D721Med (cell line): ENCODE measurements around the gene ATXN7L1.
"Not testable (repeated sequence)": the region's sequence is repeated elsewhere in the genome, so short reads cannot be mapped to it uniquely, and the experiment has no call there.

Experiments used
- DNase-seq: peaks from one replicate; pipeline ENCODE4 v3.0.0; 2011; ENCODE audit warnings: low spot score; ENCODE audit not compliant: insufficient read length
- FAIRE-seq: peaks from 2 replicates; lab custom pipeline; 2011; peaks lifted over from hg19 to GRCh38; lab: Jason Lieb, UNC
- CTCF ChIP-seq: IDR thresholded peaks from 2 replicates; pipeline ENCODE4 v1.5.1; 2012; ENCODE audit warnings: mild to moderate bottlenecking, control low read depth; ENCODE audit not compliant: insufficient read depth; ENCODE audit errors: missing control alignments

The ATXN7L1 gene

GRCh38 chr7:105600720-105601550 is 275.5 kb downstream of the ATXN7L1 start:
- FAIRE-seq (no peak), DNase-seq (no peak)
- TF ChIP-seq CTCF = no peak

GRCh38 chr7:105599551-105599950 is 276.8 kb downstream of the ATXN7L1 start:
- TF ChIP-seq CTCF = no peak
- DNase-seq (no peak), FAIRE-seq (no peak)

GRCh38 chr7:105599080-105599479 is 277.3 kb downstream of the ATXN7L1 start:
- DNase-seq, FAIRE-seq: not testable (repeated sequence)

GRCh38 chr7:105596866-105597265 is 279.5 kb downstream of the ATXN7L1 start:
- no peak for TF ChIP-seq CTCF
- FAIRE-seq (no peak), DNase-seq (no peak)

GRCh38 chr7:105594034-105594433 is 282.4 kb downstream of the ATXN7L1 start:
- DNase-seq (no peak), FAIRE-seq (no peak)
- peak; percentile 35 for TF ChIP-seq CTCF

GRCh38 chr7:105591522-105591921 is 284.9 kb downstream of the ATXN7L1 start:
- FAIRE-seq (no peak), DNase-seq (no peak)
- no peak for TF ChIP-seq CTCF

- no peak for FAIRE-seq
- TF ChIP-seq CTCF = no peak
These were observed 285.6 kb downstream of the ATXN7L1 start for GRCh38 chr7:105590793-105591192.

More at GRCh38 chr7:105590793-105591192, 285.6 kb downstream of the ATXN7L1 start:
- DNase-seq = no peak
